SK-N-SH (cell line): Measurements from ENCODE around the gene PARN. TPM values are rescaled to one million over a fixed set of nuclear protein-coding genes. Genes with fewer than 3 reads are reported as not detected.

Experiments used
- CTCF ChIA-PET: fragments of 300-600, 350-600 bp; formaldehyde crosslinking; extraction: SDS; loops from one replicate; lab custom pipeline; 2021; lab: Yijun Ruan, JAX
- POLR2A ChIA-PET: fragments of 350-600 bp; sonication (Branson Sonifier 250); formaldehyde crosslinking; extraction: SDS; loops from one replicate; lab custom pipeline; 2020; ENCODE audit warnings: antibody characterized with exemption, inconsistent platforms; lab: Yijun Ruan, JAX
- DNase-seq: peaks from one replicate; pipeline ENCODE4 v3.0.0; 2012
- H2AFZ ChIP-seq: fragments of 200-600 bp; sonication (generic); 2 replicates; pipeline ENCODE4 v1.8.1; 2016; ENCODE audit warnings: antibody characterized with exemption, mild to moderate bottlenecking, low read depth
- H3F3A ChIP-seq: fragments of 200-600 bp; sonication (generic); replicated peaks from 2 replicates; pipeline ENCODE3; 2016; ENCODE audit warnings: antibody characterized with exemption, mild to moderate bottlenecking; ENCODE audit not compliant: insufficient read depth
- H3K27ac ChIP-seq, 2 experiments: fragments of 200-500 bp in 1 of 2; fragments of 200-600 bp in 1 of 2; sonication (Bioruptor generic) in 1 of 2; sonication (generic), shearing (Covaris generic) in 1 of 2; 2 replicates each; pipeline versions ENCODE4 v1.5.1 to v1.6.1; 2014 to 2016; ENCODE audit warnings: low read depth in 2 of 2, inconsistent platforms in 1 of 2, low read length in 1 of 2, mild to moderate bottlenecking in 1 of 2, mixed read lengths in 1 of 2
- H3K27me3 ChIP-seq: fragments of 200-600 bp; sonication (generic), shearing (Covaris generic); 2 replicates; pipeline ENCODE4 v1.6.1; 2016; ENCODE audit warnings: mixed run types; ENCODE audit not compliant: insufficient read depth
- H3K36me3 ChIP-seq, 2 experiments: fragments of 200-500 bp in 1 of 2; fragments of 200-600 bp in 1 of 2; sonication (Bioruptor generic) in 1 of 2; sonication (generic) in 1 of 2; replicated peaks in 1 of 2; 2 replicates each; pipeline versions ENCODE3 to v1.5.1; 2014 to 2016; ENCODE audit warnings: low read length in 1 of 2, mild to moderate bottlenecking in 1 of 2; ENCODE audit not compliant: insufficient read depth in 2 of 2, control insufficient read depth in 1 of 2
- H3K4me1 ChIP-seq, 2 experiments: fragments of 200-500 bp in 1 of 2; fragments of 200-600 bp in 1 of 2; sonication (Bioruptor generic) in 1 of 2; sonication (generic), shearing (Covaris generic) in 1 of 2; 2 replicates each; pipeline versions ENCODE4 v1.5.1 to v1.6.1; 2014 to 2016; ENCODE audit warnings: low read depth in 1 of 2, low read length in 1 of 2, mixed run types in 1 of 2; ENCODE audit not compliant: insufficient read depth in 2 of 2, control insufficient read depth in 1 of 2
- H3K4me2 ChIP-seq: fragments of 200-600 bp; sonication (generic), shearing (Covaris generic); 2 replicates; pipeline ENCODE4 v1.6.1; 2017; ENCODE audit warnings: mixed run types
- H3K4me3 ChIP-seq, 2 experiments: fragments of 200-500 bp in 1 of 2; fragments of 200-600 bp in 1 of 2; sonication (Bioruptor generic) in 1 of 2; sonication (generic), shearing (Covaris generic) in 1 of 2; 2 replicates each; pipeline versions ENCODE4 v1.5.1 to v1.8.1; 2014 to 2016; ENCODE audit warnings: low read depth in 2 of 2, inconsistent platforms in 1 of 2, low read length in 1 of 2, mild to moderate bottlenecking in 1 of 2, mixed read lengths in 1 of 2, moderate library complexity in 1 of 2
- H3K79me2 ChIP-seq: fragments of 200-600 bp; sonication (generic); 2 replicates; pipeline ENCODE4 v1.8.1; 2017; ENCODE audit warnings: mild to moderate bottlenecking; ENCODE audit not compliant: insufficient read depth
- H3K9ac ChIP-seq: fragments of 200-600 bp; sonication (generic); 2 replicates; pipeline ENCODE4 v1.6.1; 2017; ENCODE audit warnings: mixed run types
- H3K9me2 ChIP-seq: fragments of 200-600 bp; sonication (generic); 2 replicates; pipeline ENCODE4 v1.6.1; 2017; ENCODE audit warnings: mixed run types
- H3K9me3 ChIP-seq: fragments of 200-600 bp; sonication (generic); 2 replicates; pipeline ENCODE4 v1.6.1; 2017; ENCODE audit warnings: mixed run types, mild to moderate bottlenecking, moderate library complexity
- H4K20me1 ChIP-seq: fragments of 200-600 bp; sonication (generic); 2 replicates; pipeline ENCODE4 v1.6.1; 2017; ENCODE audit warnings: mild to moderate bottlenecking, mixed run types; ENCODE audit not compliant: insufficient read depth
- CHD2 ChIP-seq: fragments of 150-350 bp; IDR thresholded peaks from 2 replicates; pipeline ENCODE4 v1.6.1; 2018; ENCODE audit warnings: low read length; ENCODE audit not compliant: partially characterized antibody
- CTCF ChIP-seq: fragments of 200-600 bp; sonication (generic); IDR thresholded peaks from 2 replicates; pipeline ENCODE4 v1.6.1; 2017; ENCODE audit warnings: antibody characterized with exemption, mild to moderate bottlenecking, moderate library complexity
- ELF1 ChIP-seq: IDR thresholded peaks from 2 replicates; pipeline ENCODE4 v1.4.0; 2012
- EP300 ChIP-seq, 2 experiments: IDR thresholded peaks; 2 replicates each; pipeline versions ENCODE4 v1.4.0 to v1.6.1; 2012; ENCODE audit warnings: borderline replicate concordance in 1 of 2, low read depth in 1 of 2, low read length in 1 of 2
- FOXM1 ChIP-seq: IDR thresholded peaks from 2 replicates; pipeline ENCODE4 v1.4.0; 2012; ENCODE audit warnings: low read depth, mild to moderate bottlenecking
- IRF3 ChIP-seq: fragments of 150-350 bp; IDR thresholded peaks from 2 replicates; pipeline ENCODE4 v1.6.1; 2016; ENCODE audit warnings: mild to moderate bottlenecking, low read depth, low read length
- MAX ChIP-seq: IDR thresholded peaks from 2 replicates; pipeline ENCODE4 v1.4.0; 2012; ENCODE audit warnings: low read depth
- NFIC ChIP-seq: IDR thresholded peaks from 2 replicates; pipeline ENCODE4 v1.4.0; 2012; ENCODE audit warnings: borderline replicate concordance
- NRF1 ChIP-seq: IDR thresholded peaks from 2 replicates; pipeline ENCODE4 v1.6.1; 2012; ENCODE audit warnings: low read depth, mild to moderate bottlenecking, low read length
- RAD21 ChIP-seq: IDR thresholded peaks from 2 replicates; pipeline ENCODE4 v1.6.1; 2012; ENCODE audit warnings: mild to moderate bottlenecking, low read length
- RFX5 ChIP-seq: IDR thresholded peaks from 2 replicates; pipeline ENCODE4 v1.6.1; 2012; ENCODE audit warnings: mild to moderate bottlenecking, improper control_type of control experiment, low read length
- TCF12 ChIP-seq: IDR thresholded peaks from 2 replicates; pipeline ENCODE4 v1.4.0; 2012
- TEAD4 ChIP-seq: IDR thresholded peaks from 2 replicates; pipeline ENCODE4 v1.4.0; 2012; ENCODE audit warnings: mild to moderate bottlenecking, borderline replicate concordance; ENCODE audit not compliant: insufficient read depth
- USF2 ChIP-seq: fragments of 150-350 bp; IDR thresholded peaks from 2 replicates; pipeline ENCODE4 v1.6.1; 2017; ENCODE audit warnings: antibody characterized with exemption, low read length, low read depth, borderline replicate concordance
- ZBTB33 ChIP-seq: IDR thresholded peaks from 2 replicates; pipeline ENCODE4 v1.4.0; 2012; ENCODE audit warnings: low read depth, borderline replicate concordance
- WGBS: methylation state at CpG from one replicate; pipeline ENCODE4 v1.1.6; 2017; ENCODE audit warnings: low lambda C conversion rate; 5-methylcytosine and 5-hydroxymethylcytosine counted together
- polyA plus RNA-seq, 3 experiments: library from polyadenylated mRNA; depleted of rRNA; stranded (reverse); fragments of >200 nt; gene quantifications; 2 replicates each; pipeline ENCODE4 v1.2.3, GENCODE V29; 2012

The PARN gene
- polyA plus RNA-seq, 1 of the 3 experiments (the other 2 are of a cell fraction), result 20.5 TPM

GRCh38 chr16:14490235-14490634, 139.8 kb downstream of the PARN start (continued):
- TF ChIP-seq TCF12, result no peak

GRCh38 chr16:14489460-14489859, 140.6 kb downstream of the PARN start:
- H2AFZ ChIP-seq, result no peak overlapping the region
- no peaks in the 10 kb centered on the region for H4K20me1 ChIP-seq
- H3K36me3 ChIP-seq, result no peaks in the 10 kb centered on the region
- peak; percentile 46 for DNase-seq
- H3K9ac ChIP-seq, result no peak overlapping the region
- no peaks in the 10 kb centered on the region for H3K9me2 ChIP-seq
- WGBS, result 83% methylated on average over 4 of the region's 4 CpGs
- no peak overlapping the region for H3K4me3 ChIP-seq
- TF ChIP-seq CTCF (peak; percentile 38; the same call in 1 of the 2 replicates), RFX5 (no peak)
- ChIA-PET POLR2A (no interaction called here), CTCF (interaction anchor here (1.1 to 1.9 kb wide), 3 partner anchors 19 to 188 kb away, joined by 3 to 8 read pairs (median 4); no protein-coding TSS in a partner anchor)
- H3K4me1 ChIP-seq, result peaks cover 21 to 22% of the 10 kb centered on the region in 2 experiments
- H3K27me3 ChIP-seq, result no peaks in the 10 kb centered on the region
- H3K9me3 ChIP-seq, result no peaks in the 10 kb centered on the region
- H3F3A ChIP-seq, result no peaks in the 10 kb centered on the region
- no peak overlapping the region for H3K4me2 ChIP-seq
- H3K27ac ChIP-seq, result no peak overlapping the region
- H3K79me2 ChIP-seq, result no peaks in the 10 kb centered on the region; the same call in 1 of the 2 replicates

GRCh38 chr16:14487579-14487978, 142.5 kb downstream of the PARN start:
- H3K36me3 ChIP-seq, result no peaks in the 10 kb centered on the region
- H4K20me1 ChIP-seq, result no peaks in the 10 kb centered on the region
- POLR2A ChIA-PET, result no interaction called here
- peaks cover 21 to 22% of the 10 kb centered on the region in 2 experiments for H3K4me1 ChIP-seq
- H3K27me3 ChIP-seq, result no peaks in the 10 kb centered on the region
- no peaks in the 10 kb centered on the region for H3F3A ChIP-seq
- no peak overlapping the region; a peak in 1 of 4 replicates for H3K4me3 ChIP-seq
- H3K9ac ChIP-seq, result no peak overlapping the region
- peak; percentile 20 for DNase-seq
- H3K27ac ChIP-seq, result peak overlapping the region; percentile 68 to 74
- H3K9me3 ChIP-seq, result no peaks in the 10 kb centered on the region
- H3K4me2 ChIP-seq, result peak overlapping the region; percentile 78
- CTCF ChIA-PET, result interaction anchor here (1.7 to 2.4 kb wide), 5 partner anchors 8 to 238 kb away, joined by 4 to 8 read pairs (median 7); no protein-coding TSS in a partner anchor
- TF ChIP-seq RAD21, result no peak
- TF ChIP-seq FOXM1, result no peak
- TF ChIP-seq CTCF, result no peak
- TF ChIP-seq CHD2, result no peak
- no peak for TF ChIP-seq USF2
- no peak for TF ChIP-seq MAX
- no peak for TF ChIP-seq NFIC
- no peak for TF ChIP-seq NRF1
- TF ChIP-seq IRF3, result no peak
- no peak for TF ChIP-seq ELF1
- no peak for TF ChIP-seq EP300 (IDR thresholded peaks at IDR 0.05; ENCODE audit: borderline replicate concordance in 1 of 2, low read depth in 1 of 2, low read length in 1 of 2)
- TF ChIP-seq ZBTB33, result no peak
- TF ChIP-seq TEAD4, result no peak
- TF ChIP-seq, all 33 proteins: peak for 0
- whole genome bisulfite sequencing, result 18% methylated on average over 3 of the region's 3 CpGs
- H3K9me2 ChIP-seq, result no peaks in the 10 kb centered on the region
- H3K79me2 ChIP-seq, result no peaks in the 10 kb centered on the region; the same call in 1 of the 2 replicates
- no peak overlapping the region for H2AFZ ChIP-seq
